ENCODE measurements around the gene HIPK2. TPM values are rescaled to one million over a fixed set of nuclear protein-coding genes. Genes with fewer than 3 reads are reported as not detected.

HIPK2 gene
- total RNA-seq, 1 donor from 2014 or later, result 5.8 TPM

- H3K36me3 ChIP-seq (ENCODE audit: control insufficient read depth, insufficient read depth, low read length), result peaks cover 4% of the 10 kb centered on the region
- DNase-seq (ENCODE audit: low read depth) (no peak), FAIRE-seq (no peak)
- H3K27me3 ChIP-seq (ENCODE audit: control insufficient read depth, insufficient read depth, low read length), result no peaks in the 10 kb centered on the region
- no peak overlapping the region for H3K4me3 ChIP-seq (ENCODE audit: low read depth, low read length)
- no peak for TF ChIP-seq CTCF (IDR thresholded peaks at IDR 0.05; ENCODE audit: insufficient read depth, low read length, severe bottlenecking)
These were observed 129.9 kb downstream of the HIPK2 start for GRCh38 chr7:139647814-139648390.

- no peak for DNase-seq (ENCODE audit: low read depth)
- H3K27me3 ChIP-seq (ENCODE audit: control insufficient read depth, insufficient read depth, low read length), result no peaks in the 10 kb centered on the region
- no peak overlapping the region for H3K4me3 ChIP-seq (ENCODE audit: low read depth, low read length)
- TF ChIP-seq CTCF (IDR thresholded peaks at IDR 0.05; ENCODE audit: insufficient read depth, low read length, severe bottlenecking), result no peak
- FAIRE-seq, result no peak
- peaks cover 8% of the 10 kb centered on the region for H3K36me3 ChIP-seq (ENCODE audit: control insufficient read depth, insufficient read depth, low read length)
These were observed 130.7 kb downstream of the HIPK2 start for GRCh38 chr7:139647085-139647484.

DNA sequence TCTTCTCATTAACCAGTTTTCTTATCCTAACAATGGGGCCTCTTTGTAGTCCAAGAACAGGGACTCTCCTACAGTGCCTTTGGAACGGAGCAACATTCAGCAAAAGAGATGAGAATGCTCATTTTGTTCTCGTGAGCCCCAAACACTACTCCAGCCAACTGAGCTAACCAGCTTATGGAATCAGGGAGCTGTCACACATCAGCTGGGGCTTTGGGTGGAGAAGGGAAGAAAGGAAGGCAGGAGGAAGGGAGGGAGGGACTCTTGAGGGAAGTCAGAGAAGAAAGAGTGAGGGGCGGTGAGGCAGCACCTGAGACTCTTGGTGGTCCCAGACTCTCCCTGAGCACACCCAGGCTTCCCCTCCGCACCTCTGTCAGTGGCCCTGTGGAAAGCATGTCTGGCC is 131.2 kb downstream of the HIPK2 start:
- TF ChIP-seq CTCF (IDR thresholded peaks at IDR 0.05; ENCODE audit: insufficient read depth, low read length, severe bottlenecking), result no peak
- no peaks in the 10 kb centered on the region for H3K27me3 ChIP-seq (ENCODE audit: control insufficient read depth, insufficient read depth, low read length)
- no peak for DNase-seq (ENCODE audit: low read depth)
- peaks cover 6% of the 10 kb centered on the region for H3K36me3 ChIP-seq (ENCODE audit: control insufficient read depth, insufficient read depth, low read length)
- no peak for FAIRE-seq
- no peak overlapping the region for H3K4me3 ChIP-seq (ENCODE audit: low read depth, low read length)

- TF ChIP-seq CTCF (IDR thresholded peaks at IDR 0.05; ENCODE audit: insufficient read depth, low read length, severe bottlenecking), result peak; percentile 92
- DNase-seq (ENCODE audit: low read depth) (peak; percentile 68), FAIRE-seq (no peak)
- H3K27me3 ChIP-seq (ENCODE audit: control insufficient read depth, insufficient read depth, low read length), result no peaks in the 10 kb centered on the region
- H3K4me3 ChIP-seq (ENCODE audit: low read depth, low read length), result no peak overlapping the region
- H3K36me3 ChIP-seq (ENCODE audit: control insufficient read depth, insufficient read depth, low read length), result peaks cover 8% of the 10 kb centered on the region
These were observed 131.9 kb downstream of the HIPK2 start for GRCh38 chr7:139645572-139646523.

DNA sequence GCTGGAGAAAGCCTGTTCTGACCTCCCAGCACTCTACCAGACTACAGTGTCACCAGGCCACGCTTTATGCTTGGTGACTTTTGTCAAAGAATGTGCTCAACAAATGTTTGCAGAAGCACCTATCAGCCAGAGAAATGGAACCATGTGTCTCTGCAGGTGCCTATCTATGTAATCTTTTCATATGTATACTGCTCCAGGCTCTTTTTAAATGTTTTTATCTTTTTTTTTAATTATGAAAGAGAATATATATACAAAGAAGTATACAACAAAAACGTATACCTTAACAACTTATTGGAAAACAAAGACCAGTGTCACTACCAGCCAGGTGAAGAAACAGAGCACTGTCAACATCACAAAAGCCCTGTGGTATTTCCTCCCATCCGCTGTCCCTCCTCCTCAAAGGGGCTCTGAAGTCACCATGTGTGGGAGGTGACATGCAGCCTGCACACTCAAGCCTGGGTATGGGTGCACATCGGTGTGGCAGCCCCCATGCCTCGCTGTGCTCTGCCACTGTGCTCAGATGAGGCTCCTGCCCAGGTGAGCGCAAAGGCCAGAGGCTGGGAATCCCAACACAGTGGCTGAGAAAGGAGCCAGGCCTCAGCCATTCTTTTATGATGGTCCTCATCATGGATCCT is 133.7 kb downstream of the HIPK2 start:
- DNase-seq (ENCODE audit: low read depth) (no peak), FAIRE-seq (no peak)
- peaks cover 13% of the 10 kb centered on the region for H3K36me3 ChIP-seq (ENCODE audit: control insufficient read depth, insufficient read depth, low read length)
- H3K27me3 ChIP-seq (ENCODE audit: control insufficient read depth, insufficient read depth, low read length), result no peaks in the 10 kb centered on the region
- H3K4me3 ChIP-seq (ENCODE audit: low read depth, low read length), result no peak overlapping the region
- TF ChIP-seq CTCF (IDR thresholded peaks at IDR 0.05; ENCODE audit: insufficient read depth, low read length, severe bottlenecking), result no peak

Measured in bronchial epithelial cell (primary cell).